Measurements from ENCODE around the gene ZNF658.
"Not testable (repeated sequence)": the region's sequence is repeated elsewhere in the genome, so short reads cannot be mapped to it uniquely, and the experiment has no call there.

ZNF658 gene

GRCh38 chr9:66900490-66901131 is at the start of gene ZNF658:
Gene ZNF658, plus strand, starts transcription at chr9:66900725. Its CDS starts 2,837 bp downstream, at chr9:66903562.
- peak within 1 kb of the TSS; percentile 45 to 75 (median 64) for H3K4me2 ChIP-seq
- not testable (repeated sequence) for H3K27me3 ChIP-seq; H3K4me1 ChIP-seq; H3K36me3 ChIP-seq; H4K20me1 ChIP-seq; H3K9me3 ChIP-seq (replicated peaks in 1 of 11)
- H3K4me3 ChIP-seq, result peak within 1 kb of the TSS; percentile 57 to 72 (median 66)
- H3K9ac ChIP-seq, result peak within 1 kb of the TSS; percentile 61 to 79 (median 71); a peak in 21 of 22 replicates
- peak within 1 kb of the TSS in 10 of 11 experiments; percentile 35 to 61 (median 51); a peak in 14 of 22 replicates for H3K27ac ChIP-seq

- not testable (repeated sequence) for H3K9ac ChIP-seq; H3K9me3 ChIP-seq (replicated peaks in 1 of 11); H3K36me3 ChIP-seq; H3K4me3 ChIP-seq; H3K4me1 ChIP-seq; H3K27ac ChIP-seq; H3K4me2 ChIP-seq; H3K27me3 ChIP-seq; H4K20me1 ChIP-seq
Observed at GRCh38 chr9:66861732-66862131, 38.8 kb upstream of the ZNF658 start.

GRCh38 chr9:66868660-66869059 is 31.9 kb upstream of the ZNF658 start:
- not testable (repeated sequence) for H3K9me3 ChIP-seq (replicated peaks in 1 of 11); H3K4me1 ChIP-seq; H3K4me2 ChIP-seq

DNA sequence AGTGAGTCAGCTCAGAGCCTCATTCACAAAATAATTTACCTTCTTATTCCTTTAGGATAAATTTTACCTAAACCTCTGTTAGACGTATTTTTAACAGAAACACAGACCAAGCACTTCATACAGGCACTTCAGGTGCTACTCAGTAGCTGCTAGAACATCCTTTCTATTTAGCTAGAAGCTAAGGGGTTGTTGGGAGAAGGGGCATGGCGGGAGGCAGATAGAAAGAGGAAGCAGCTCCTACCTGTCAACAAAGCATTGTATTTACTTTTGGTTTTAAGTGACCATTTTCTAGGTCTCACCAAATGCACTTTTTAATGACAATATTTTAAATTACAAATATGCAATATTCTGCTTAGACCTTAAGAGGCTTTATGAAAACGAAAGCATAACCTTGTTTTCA is 19.9 kb upstream of the ZNF658 start:
- not testable (repeated sequence) for H4K20me1 ChIP-seq; H3K27ac ChIP-seq; H3K4me3 ChIP-seq; H3K4me1 ChIP-seq; H3K9ac ChIP-seq; H3K27me3 ChIP-seq; H3K9me3 ChIP-seq (replicated peaks in 1 of 11); H3K36me3 ChIP-seq; H3K4me2 ChIP-seq

More at GRCh38 chr9:66868660-66869059, 31.9 kb upstream of the ZNF658 start:
- H4K20me1 ChIP-seq, H3K36me3 ChIP-seq, H3K4me3 ChIP-seq, H3K27me3 ChIP-seq, H3K27ac ChIP-seq, H3K9ac ChIP-seq: not testable (repeated sequence)

DNA sequence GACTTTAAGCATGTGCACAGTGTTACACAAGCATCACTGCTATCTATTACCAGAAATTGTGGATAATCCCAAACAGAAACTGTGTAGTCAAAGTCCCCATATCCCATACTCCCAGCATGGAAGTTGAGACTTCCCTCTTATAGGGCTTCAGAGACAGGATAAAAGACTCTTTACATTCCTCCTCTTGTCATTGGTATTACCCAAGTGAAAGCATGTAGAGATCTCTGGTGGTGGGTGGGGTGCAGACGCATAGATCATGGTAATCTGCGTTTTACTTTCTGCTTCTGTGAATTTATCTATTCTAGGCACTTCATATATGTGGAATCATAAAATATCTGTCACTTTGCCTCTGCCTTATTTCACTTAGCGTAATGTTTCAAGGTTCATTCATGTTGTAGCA is 18.7 kb upstream of the ZNF658 start:
- H3K27me3 ChIP-seq; H3K4me2 ChIP-seq; H3K4me1 ChIP-seq; H3K27ac ChIP-seq; H4K20me1 ChIP-seq; H3K9ac ChIP-seq; H3K4me3 ChIP-seq; H3K36me3 ChIP-seq; H3K9me3 ChIP-seq (replicated peaks in 1 of 11): not testable (repeated sequence)

- not testable (repeated sequence) for H3K4me2 ChIP-seq; H3K9ac ChIP-seq; H3K27ac ChIP-seq; H3K36me3 ChIP-seq; H3K4me3 ChIP-seq; H4K20me1 ChIP-seq; H3K4me1 ChIP-seq; H3K9me3 ChIP-seq (replicated peaks in 1 of 11); H3K27me3 ChIP-seq
Observed at GRCh38 chr9:66890334-66890733, 10.2 kb upstream of the ZNF658 start.

- Histone ChIP-seq H3K4me3 (peak overlapping the region; percentile 57 to 72 (median 66)), H3K27ac (peak overlapping the region in 2 of 11 experiments; percentile 51 to 59; a peak in 4 of 22 replicates), H3K9ac (peak overlapping the region; percentile 61 to 79 (median 71); a peak in 21 of 22 replicates), H3K4me2 (peak overlapping the region; percentile 45 to 75 (median 64))
- not testable (repeated sequence) for H3K9me3 ChIP-seq (replicated peaks in 1 of 11); H3K4me1 ChIP-seq; H3K27me3 ChIP-seq; H3K36me3 ChIP-seq; H4K20me1 ChIP-seq
Observed at GRCh38 chr9:66901141-66901540, 616 bp downstream of the ZNF658 start.

DNA sequence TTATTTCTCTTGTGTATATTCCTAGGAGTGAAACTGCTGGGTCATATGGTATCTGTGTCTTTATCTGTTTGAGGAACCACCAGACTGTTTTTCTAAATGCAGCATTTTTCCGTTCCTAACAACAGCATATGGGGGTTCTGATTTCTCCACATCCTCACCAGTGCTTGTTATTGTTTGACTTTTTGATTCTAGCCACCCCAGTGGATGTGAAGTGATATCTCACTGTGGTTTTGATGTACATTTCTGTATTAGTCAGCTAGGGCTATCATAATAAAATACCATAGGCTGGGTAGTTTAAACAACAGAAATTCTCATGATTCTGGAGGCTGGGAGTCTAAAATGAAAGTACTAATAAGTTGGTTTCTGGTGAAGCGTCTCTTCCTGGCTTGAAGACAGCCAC is 9.0 kb downstream of the ZNF658 start:
- not testable (repeated sequence) for H3K4me3 ChIP-seq; H3K9me3 ChIP-seq (replicated peaks in 1 of 11); H3K4me2 ChIP-seq; H3K9ac ChIP-seq; H4K20me1 ChIP-seq; H3K27me3 ChIP-seq; H3K4me1 ChIP-seq; H3K27ac ChIP-seq
- H3K36me3 ChIP-seq, result peaks cover 0 to 12% (median 4%) of the 10 kb centered on the region in 11 experiments; a peak in 8 of 22 replicates

GRCh38 chr9:66920072-66920471 is 19.5 kb downstream of the ZNF658 start:
- peaks cover 14 to 32% (median 20%) of the 10 kb centered on the region in 11 experiments for H3K9me3 ChIP-seq (replicated peaks in 1 of 11)
- H3K9ac ChIP-seq, H3K4me2 ChIP-seq, H4K20me1 ChIP-seq, H3K27me3 ChIP-seq, H3K4me3 ChIP-seq, H3K27ac ChIP-seq, H3K4me1 ChIP-seq: not testable (repeated sequence)
- H3K36me3 ChIP-seq, result peaks cover 0 to 11% (median 0%) of the 10 kb centered on the region in 11 experiments; a peak in 7 of 22 replicates

GRCh38 chr9:66936194-66936870 is 35.8 kb downstream of the ZNF658 start:
- H3K9me3 ChIP-seq (replicated peaks in 1 of 11); H3K4me3 ChIP-seq; H3K36me3 ChIP-seq; H3K4me1 ChIP-seq; H3K27ac ChIP-seq; H3K9ac ChIP-seq; H3K27me3 ChIP-seq; H4K20me1 ChIP-seq; H3K4me2 ChIP-seq: not testable (repeated sequence)

- not testable (repeated sequence) for H3K36me3 ChIP-seq; H3K4me1 ChIP-seq; H3K9me3 ChIP-seq (replicated peaks in 1 of 11); H3K4me3 ChIP-seq; H3K27ac ChIP-seq; H3K9ac ChIP-seq; H3K4me2 ChIP-seq; H3K27me3 ChIP-seq; H4K20me1 ChIP-seq
Observed at GRCh38 chr9:66937662-66938061, 37.1 kb downstream of the ZNF658 start.

- H3K4me3 ChIP-seq; H3K36me3 ChIP-seq; H3K9me3 ChIP-seq (replicated peaks in 1 of 11); H3K4me2 ChIP-seq; H3K9ac ChIP-seq; H3K4me1 ChIP-seq; H3K27me3 ChIP-seq; H4K20me1 ChIP-seq; H3K27ac ChIP-seq: not testable (repeated sequence)
Observed at GRCh38 chr9:66938322-66938721, 37.8 kb downstream of the ZNF658 start.

DNA sequence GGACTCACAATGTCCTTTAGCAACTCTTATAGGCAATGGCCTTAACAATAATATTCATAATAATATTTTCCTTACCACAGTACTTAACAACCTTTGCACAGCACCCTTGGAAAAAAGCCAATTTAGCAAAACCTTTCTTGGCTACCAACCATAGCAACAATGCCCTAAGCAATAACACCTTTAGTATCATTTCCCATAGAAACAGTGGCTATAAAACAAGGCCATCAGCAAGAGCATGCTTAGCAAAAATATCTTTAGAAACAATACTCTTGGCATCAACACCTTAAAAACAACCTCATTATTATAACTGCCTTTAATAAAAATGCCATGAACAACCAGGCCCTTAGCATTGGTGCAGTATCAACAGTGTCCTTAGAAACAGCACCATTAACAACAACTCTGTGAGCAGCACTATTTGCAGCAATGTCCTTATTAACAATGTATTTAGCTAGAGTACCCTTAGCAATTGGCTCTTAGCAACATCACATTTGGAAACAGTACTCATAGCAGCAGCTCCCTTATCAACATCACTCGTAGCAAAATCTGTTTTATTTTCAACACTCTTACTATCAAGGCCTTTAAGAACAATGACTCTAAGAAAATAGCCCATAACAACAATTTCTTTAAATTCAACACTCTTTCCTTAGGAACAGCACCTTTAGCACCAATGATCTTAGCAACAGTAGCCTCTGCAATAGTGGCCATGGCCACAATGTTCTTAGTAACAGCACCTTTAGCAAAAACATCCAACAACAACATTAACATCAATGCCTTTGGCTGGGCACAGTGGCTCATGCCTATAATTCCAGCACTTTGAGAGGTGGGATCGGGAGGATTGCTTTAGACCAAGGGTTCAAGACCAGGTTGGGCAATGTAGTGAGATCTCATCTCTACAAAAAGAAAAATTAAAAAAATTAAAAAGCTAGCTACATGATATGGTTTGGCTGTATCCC is 39.6 kb downstream of the ZNF658 start:
- not testable (repeated sequence) for H3K4me2 ChIP-seq; H3K36me3 ChIP-seq; H4K20me1 ChIP-seq; H3K27me3 ChIP-seq; H3K4me3 ChIP-seq; H3K4me1 ChIP-seq; H3K27ac ChIP-seq; H3K9me3 ChIP-seq (replicated peaks in 1 of 11); H3K9ac ChIP-seq

All from BLaER1 treated with 17β-estradiol and CSF1 and Interleukin-3, amounts not matched to agents 10 nM and 100 nM (cell line).